ENCODE results near the gene TBCD. TPM values are rescaled to one million over a fixed set of nuclear protein-coding genes. Genes with fewer than 3 reads are reported as not detected.

The TBCD gene
- total RNA-seq, 1 donor from 2014 or later = 207 TPM

- H3K4me1 Mint-ChIP-seq (ENCODE audit: unreplicated experiment) = no peaks in the 10 kb centered on the region
- peaks cover 56% of the 10 kb centered on the region for H3K9me3 Mint-ChIP-seq (ENCODE audit: unreplicated experiment)
- peak overlapping the region; percentile 24 for H3K4me3 Mint-ChIP-seq (ENCODE audit: unreplicated experiment)
- H3K27ac Mint-ChIP-seq (ENCODE audit: unreplicated experiment) = no peak overlapping the region
- DNase-seq (ENCODE audit: low spot score) = no peak
- H3K36me3 Mint-ChIP-seq (ENCODE audit: low read depth, unreplicated experiment) = peaks cover 72% of the 10 kb centered on the region
- H3K27me3 Mint-ChIP-seq (ENCODE audit: unreplicated experiment) = peaks cover 11% of the 10 kb centered on the region
- TF ChIP-seq CTCF (IDR thresholded peaks at IDR 0.05; ENCODE audit: unreplicated experiment) = no peak
Observed at GRCh38 chr17:82947051-82947991, 195.5 kb downstream of the TBCD start.

- Mint-ChIP-seq H3K36me3 (ENCODE audit: low read depth, unreplicated experiment) (peaks cover 72% of the 10 kb centered on the region), H3K9me3 (ENCODE audit: unreplicated experiment) (peaks cover 57% of the 10 kb centered on the region), H3K27me3 (ENCODE audit: unreplicated experiment) (peaks cover 17% of the 10 kb centered on the region), H3K4me1 (ENCODE audit: unreplicated experiment) (no peaks in the 10 kb centered on the region), H3K4me3 (ENCODE audit: unreplicated experiment) (peak overlapping the region; percentile 24), H3K27ac (ENCODE audit: unreplicated experiment) (no peak overlapping the region)
- TF ChIP-seq CTCF (IDR thresholded peaks at IDR 0.05; ENCODE audit: unreplicated experiment) = no peak
- no peak for DNase-seq (ENCODE audit: low spot score)
Observed at GRCh38 chr17:82948081-82948511, 196.2 kb downstream of the TBCD start.

GRCh38 chr17:82948957-82949356, 197.1 kb downstream of the TBCD start:
- Mint-ChIP-seq H3K27me3 (ENCODE audit: unreplicated experiment) (peaks cover 18% of the 10 kb centered on the region), H3K36me3 (ENCODE audit: low read depth, unreplicated experiment) (peaks cover 66% of the 10 kb centered on the region), H3K9me3 (ENCODE audit: unreplicated experiment) (peaks cover 56% of the 10 kb centered on the region), H3K4me3 (ENCODE audit: unreplicated experiment) (peak overlapping the region; percentile 72), H3K4me1 (ENCODE audit: unreplicated experiment) (no peaks in the 10 kb centered on the region), H3K27ac (ENCODE audit: unreplicated experiment) (no peak overlapping the region)
- TF ChIP-seq CTCF (IDR thresholded peaks at IDR 0.05; ENCODE audit: unreplicated experiment) = no peak
- DNase-seq (ENCODE audit: low spot score) = no peak

GRCh38 chr17:82949361-82949760, 197.5 kb downstream of the TBCD start:
- no peak for DNase-seq (ENCODE audit: low spot score)
- H3K27me3 Mint-ChIP-seq (ENCODE audit: unreplicated experiment) = peaks cover 18% of the 10 kb centered on the region
- H3K36me3 Mint-ChIP-seq (ENCODE audit: low read depth, unreplicated experiment) = peaks cover 62% of the 10 kb centered on the region
- H3K4me1 Mint-ChIP-seq (ENCODE audit: unreplicated experiment) = no peaks in the 10 kb centered on the region
- H3K9me3 Mint-ChIP-seq (ENCODE audit: unreplicated experiment) = peaks cover 56% of the 10 kb centered on the region
- no peak for TF ChIP-seq CTCF (IDR thresholded peaks at IDR 0.05; ENCODE audit: unreplicated experiment)
- peak overlapping the region; percentile 21 for H3K27ac Mint-ChIP-seq (ENCODE audit: unreplicated experiment)
- H3K4me3 Mint-ChIP-seq (ENCODE audit: unreplicated experiment) = no peak overlapping the region

GRCh38 chr17:82949984-82950383, 198.1 kb downstream of the TBCD start:
- no peak overlapping the region for H3K27ac Mint-ChIP-seq (ENCODE audit: unreplicated experiment)
- DNase-seq (ENCODE audit: low spot score) = no peak
- no peak overlapping the region for H3K4me3 Mint-ChIP-seq (ENCODE audit: unreplicated experiment)
- H3K36me3 Mint-ChIP-seq (ENCODE audit: low read depth, unreplicated experiment) = peaks cover 62% of the 10 kb centered on the region
- peaks cover 21% of the 10 kb centered on the region for H3K27me3 Mint-ChIP-seq (ENCODE audit: unreplicated experiment)
- no peaks in the 10 kb centered on the region for H3K4me1 Mint-ChIP-seq (ENCODE audit: unreplicated experiment)
- H3K9me3 Mint-ChIP-seq (ENCODE audit: unreplicated experiment) = peaks cover 52% of the 10 kb centered on the region
- no peak for TF ChIP-seq CTCF (IDR thresholded peaks at IDR 0.05; ENCODE audit: unreplicated experiment)

Measured in endothelial cell (in vitro differentiated cells).